ENCODE data around the gene ACP2.

- TF ChIP-seq CTCF (IDR thresholded peaks at IDR 0.05) (no peak), POLR2AphosphoS5 (IDR thresholded peaks at IDR 0.05) (no peak)
Measured at GRCh38 chr11:47208628-47209027, 40.0 kb downstream of the ACP2 start.
